HepG2 (cell line): ENCODE results near the gene ZNF20. TPM values are rescaled to one million over a fixed set of nuclear protein-coding genes. Genes with fewer than 3 reads are reported as not detected.

ENCODE experiments used
- CEBPG ChIP-seq: IDR thresholded peaks from 2 replicates; pipeline ENCODE4 v1.6.1; 2016
- FOXA3 ChIP-seq: IDR thresholded peaks from 2 replicates; pipeline ENCODE4 v1.6.1; 2016; ENCODE audit warnings: missing genetic modification reagents, missing compliant biosample characterization
- GATA4 ChIP-seq: sonication (generic); IDR thresholded peaks from 2 replicates; pipeline ENCODE4 v1.6.1; 2016; ENCODE audit warnings: antibody characterized with exemption, low read depth, borderline replicate concordance
- MXD4 ChIP-seq: IDR thresholded peaks from 2 replicates; pipeline ENCODE4 v1.6.1; 2016; ENCODE audit warnings: mild to moderate bottlenecking, missing biosample characterization, missing genetic modification reagents
- MYC ChIP-seq: sonication (generic); formaldehyde crosslinking; IDR thresholded peaks from 2 replicates; pipeline ENCODE4 v1.9.0; 2021; ENCODE audit warnings: missing genetic modification reagents, borderline replicate concordance
- NCOA1 ChIP-seq: sonication (generic); formaldehyde crosslinking; IDR thresholded peaks from 2 replicates; pipeline ENCODE4 v1.9.0; 2021; ENCODE audit warnings: missing genetic modification reagents
- SOX13 ChIP-seq, 3 experiments: fragments of 450-650 bp in 1 of 3; sonication (generic) in 1 of 3; formaldehyde crosslinking in 1 of 3; IDR thresholded peaks in 2 of 3; conservative IDR thresholded peaks in 1 of 3; 2 replicates each; pipeline versions ENCODE4 v1.5.0 to v1.6.1; 2016 to 2020; ENCODE audit warnings: antibody characterized with exemption in 1 of 3, mild to moderate bottlenecking in 1 of 3, missing compliant biosample characterization in 1 of 3, missing genetic modification reagents in 1 of 3, moderate library complexity in 1 of 3
- TGIF2 ChIP-seq: IDR thresholded peaks from 2 replicates; pipeline ENCODE4 v1.6.1; 2016; ENCODE audit warnings: control low read depth, missing compliant biosample characterization
- ZFP90 ChIP-seq: sonication (generic); formaldehyde crosslinking; IDR thresholded peaks from 2 replicates; pipeline ENCODE4 v1.8.0; 2022; ENCODE audit warnings: missing genetic modification reagents, mild to moderate bottlenecking, inconsistent platforms, borderline replicate concordance
- ZNF281 ChIP-seq: sonication (generic); formaldehyde crosslinking; IDR thresholded peaks from 2 replicates; pipeline ENCODE4 v1.4.0; 2020; ENCODE audit warnings: missing genetic modification reagents, borderline replicate concordance
- ZNF577 ChIP-seq: sonication (generic); formaldehyde crosslinking; IDR thresholded peaks from 2 replicates; pipeline ENCODE4 v1.4.0; 2020; ENCODE audit warnings: mild to moderate bottlenecking, low read depth, missing genetic modification reagents, borderline replicate concordance
- ZNF598 ChIP-seq: sonication (generic); formaldehyde crosslinking; IDR thresholded peaks from 2 replicates; pipeline ENCODE4 v1.5.1; 2020; ENCODE audit warnings: mild to moderate bottlenecking, missing genetic modification reagents, borderline replicate concordance
- ZNF629 ChIP-seq: sonication (generic); formaldehyde crosslinking; conservative IDR thresholded peaks from 2 replicates; pipeline ENCODE4 v1.5.0; 2020; ENCODE audit warnings: missing genetic modification reagents
- ZNF713 ChIP-seq: sonication (generic); formaldehyde crosslinking; IDR thresholded peaks from 2 replicates; pipeline ENCODE4 v1.4.0; 2020; ENCODE audit warnings: mild to moderate bottlenecking, missing genetic modification reagents
- ZNF841 ChIP-seq: sonication (generic); formaldehyde crosslinking; IDR thresholded peaks from 2 replicates; pipeline ENCODE4 v1.8.1; 2023; ENCODE audit warnings: missing genetic modification reagents, borderline replicate concordance
- ZNF891 ChIP-seq: sonication (generic); formaldehyde crosslinking; IDR thresholded peaks from 2 replicates; pipeline ENCODE4 v1.5.0; 2020; ENCODE audit warnings: mild to moderate bottlenecking, missing genetic modification reagents
- polyA plus RNA-seq, 8 experiments: library from polyadenylated mRNA; depleted of rRNA in 3 of 8; stranded (reverse) in 7 of 8; unstranded in 1 of 8; fragments of >200 nt; fragmentation: Illumina TruSeq in 4 of 8; extraction: Trizol in 4 of 8; gene quantifications; 2 replicates each; pipeline versions ENCODE4 v1.2.1 to v1.2.3, GENCODE V29; 2011 to 2016; ENCODE audit warnings: low read depth in 4 of 8, missing spikeins in 1 of 8, mixed read lengths in 1 of 8; ENCODE audit not compliant: insufficient read depth in 1 of 8
- total RNA-seq, 5 experiments: library from RNA; depleted of rRNA; stranded (reverse); fragments of >200 nt; fragmentation: Illumina TruSeq; extraction: Trizol; gene quantifications; 2 replicates each; pipeline ENCODE4 v1.2.3, GENCODE V29; 2016; ENCODE audit warnings: low read depth in 1 of 5
- TF ChIP-seq, protein P1 (sequence below): sonication (generic); formaldehyde crosslinking; IDR thresholded peaks from 2 replicates; pipeline ENCODE4 v1.4.0; 2020; ENCODE audit warnings: missing genetic modification reagents
- TF ChIP-seq, protein P2 (sequence below): sonication (generic); formaldehyde crosslinking; IDR thresholded peaks from 2 replicates; pipeline ENCODE4 v1.5.0; 2020; ENCODE audit warnings: missing genetic modification reagents, mild to moderate bottlenecking, borderline replicate concordance
- TF ChIP-seq, protein P3 (sequence below): IDR thresholded peaks from 2 replicates; pipeline ENCODE4 v1.6.1; 2016; ENCODE audit warnings: low read depth, borderline replicate concordance

ZNF20 gene
- total and polyA plus RNA-seq, 2 of the 13 experiments (the other 11 are each of a cell fraction or from before 2014, with no cell fraction given), result 1.6 to 8.0 TPM

DNA sequence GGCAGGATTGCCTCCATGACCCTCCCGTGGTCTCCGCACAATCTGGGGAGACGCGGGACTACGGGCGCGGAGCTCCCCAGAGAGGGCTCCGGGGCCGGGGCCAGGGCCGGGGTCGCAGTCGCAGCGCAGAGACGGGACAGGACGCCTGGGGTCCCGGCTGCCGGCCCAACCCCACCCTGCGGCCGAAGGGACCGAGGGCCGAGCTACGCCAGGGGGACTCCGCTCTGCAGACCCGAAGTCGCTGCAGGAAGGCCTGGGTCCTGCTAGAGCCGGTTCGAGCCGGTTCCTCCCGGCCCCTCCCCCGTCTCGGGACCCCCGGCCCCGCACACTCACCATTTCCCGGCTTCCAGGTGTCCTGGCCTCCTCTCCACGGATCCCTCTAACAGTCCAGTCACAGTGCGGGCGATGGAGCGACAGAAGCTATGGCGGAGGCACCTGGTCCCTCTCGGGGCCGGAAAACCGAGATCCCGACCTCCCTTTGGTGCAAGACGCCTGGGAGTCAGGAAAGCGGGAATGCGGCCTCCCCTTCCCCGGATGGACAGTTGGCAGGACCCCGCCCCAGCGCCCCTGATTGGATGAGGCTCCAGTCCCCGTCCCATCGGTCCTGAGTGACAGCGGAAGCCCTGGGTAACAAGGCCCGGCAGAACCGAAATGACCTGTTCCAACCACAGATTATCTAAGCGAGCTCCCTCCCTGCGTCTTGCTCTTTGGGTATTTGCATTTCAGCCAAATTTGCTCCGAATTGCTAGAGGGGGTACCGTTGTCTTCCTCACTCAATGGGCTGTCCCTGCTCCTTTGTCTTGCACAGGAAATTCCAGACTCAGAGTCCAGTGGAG, 16.3 kb upstream of the ZNF20 start, which contains the start of gene ZNF625 (continued):
- no peak for TF ChIP-seq ZNF281 (CRISPR knock-in tag)
- peak; percentile 47; the same call in 1 of the 2 replicates for TF ChIP-seq GATA4
- TF ChIP-seq ZNF598 (CRISPR knock-in tag), result 0 out of 2 replicates have a peak, but pooled peaks have one; percentile 25
- TF ChIP-seq ZNF841, result no peak
- TF ChIP-seq, protein P1, sequence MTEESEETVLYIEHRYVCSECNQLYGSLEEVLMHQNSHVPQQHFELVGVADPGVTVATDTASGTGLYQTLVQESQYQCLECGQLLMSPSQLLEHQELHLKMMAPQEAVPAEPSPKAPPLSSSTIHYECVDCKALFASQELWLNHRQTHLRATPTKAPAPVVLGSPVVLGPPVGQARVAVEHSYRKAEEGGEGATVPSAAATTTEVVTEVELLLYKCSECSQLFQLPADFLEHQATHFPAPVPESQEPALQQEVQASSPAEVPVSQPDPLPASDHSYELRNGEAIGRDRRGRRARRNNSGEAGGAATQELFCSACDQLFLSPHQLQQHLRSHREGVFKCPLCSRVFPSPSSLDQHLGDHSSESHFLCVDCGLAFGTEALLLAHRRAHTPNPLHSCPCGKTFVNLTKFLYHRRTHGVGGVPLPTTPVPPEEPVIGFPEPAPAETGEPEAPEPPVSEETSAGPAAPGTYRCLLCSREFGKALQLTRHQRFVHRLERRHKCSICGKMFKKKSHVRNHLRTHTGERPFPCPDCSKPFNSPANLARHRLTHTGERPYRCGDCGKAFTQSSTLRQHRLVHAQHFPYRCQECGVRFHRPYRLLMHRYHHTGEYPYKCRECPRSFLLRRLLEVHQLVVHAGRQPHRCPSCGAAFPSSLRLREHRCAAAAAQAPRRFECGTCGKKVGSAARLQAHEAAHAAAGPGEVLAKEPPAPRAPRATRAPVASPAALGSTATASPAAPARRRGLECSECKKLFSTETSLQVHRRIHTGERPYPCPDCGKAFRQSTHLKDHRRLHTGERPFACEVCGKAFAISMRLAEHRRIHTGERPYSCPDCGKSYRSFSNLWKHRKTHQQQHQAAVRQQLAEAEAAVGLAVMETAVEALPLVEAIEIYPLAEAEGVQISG (CRISPR knock-in tag), result peak; percentile 67
- no peak for TF ChIP-seq NCOA1 (CRISPR knock-in tag)
- TF ChIP-seq FOXA3 (CRISPR knock-in tag), result no peak
- no peak for TF ChIP-seq ZNF891 (CRISPR knock-in tag)
- TF ChIP-seq MXD4 (CRISPR knock-in tag), result peak; percentile 32; the same call in 1 of the 2 replicates
- TF ChIP-seq, protein P2, sequence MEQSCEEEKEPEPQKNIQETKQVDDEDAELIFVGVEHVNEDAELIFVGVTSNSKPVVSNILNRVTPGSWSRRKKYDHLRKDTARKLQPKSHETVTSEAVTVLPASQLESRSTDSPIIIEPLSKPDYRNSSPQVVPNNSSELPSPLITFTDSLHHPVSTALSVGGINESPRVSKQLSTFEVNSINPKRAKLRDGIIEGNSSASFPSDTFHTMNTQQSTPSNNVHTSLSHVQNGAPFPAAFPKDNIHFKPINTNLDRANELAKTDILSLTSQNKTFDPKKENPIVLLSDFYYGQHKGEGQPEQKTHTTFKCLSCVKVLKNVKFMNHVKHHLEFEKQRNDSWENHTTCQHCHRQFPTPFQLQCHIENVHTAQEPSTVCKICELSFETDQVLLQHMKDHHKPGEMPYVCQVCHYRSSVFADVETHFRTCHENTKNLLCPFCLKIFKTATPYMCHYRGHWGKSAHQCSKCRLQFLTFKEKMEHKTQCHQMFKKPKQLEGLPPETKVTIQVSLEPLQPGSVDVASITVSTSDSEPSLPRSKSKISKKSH (CRISPR knock-in tag), result no peak
- TF ChIP-seq ZNF629 (CRISPR knock-in tag), result peak; percentile 22; the same call in 1 of the 2 replicates
- no peak for TF ChIP-seq ZNF577 (CRISPR knock-in tag)
- TF ChIP-seq ZNF713, result peak; percentile 76; the same call in 1 of the 2 replicates
- no peak for TF ChIP-seq TGIF2 (CRISPR knock-in tag)
- no peak for TF ChIP-seq SOX13 (IDR thresholded peaks at IDR 0.05)
- no peak for TF ChIP-seq SOX13 (CRISPR knock-in tag; conservative IDR thresholded peaks at IDR 0.05 in 1 of 2, IDR thresholded peaks at IDR 0.05 in 1 of 2)
- TF ChIP-seq CEBPG (CRISPR knock-in tag), result no peak
- 0 out of 2 replicates have a peak, but pooled peaks have one; percentile 22 for TF ChIP-seq MYC (CRISPR knock-in tag)
- 0 out of 2 replicates have a peak, but pooled peaks have one; percentile 75 for TF ChIP-seq ZFP90 (CRISPR knock-in tag)
- TF ChIP-seq, protein P3, sequence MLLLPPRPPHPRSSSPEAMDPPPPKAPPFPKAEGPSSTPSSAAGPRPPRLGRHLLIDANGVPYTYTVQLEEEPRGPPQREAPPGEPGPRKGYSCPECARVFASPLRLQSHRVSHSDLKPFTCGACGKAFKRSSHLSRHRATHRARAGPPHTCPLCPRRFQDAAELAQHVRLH (CRISPR knock-in tag), result peak; percentile 57; the same call in 1 of the 2 replicates
